Effector memory CD8-positive, alpha-beta T cell (primary cell): Measurements from ENCODE around the gene STIM2.

Experiments
- ATAC-seq: fragments of 150-1000 bp; cut with Tn5 transposase; replicated peaks from 2 replicates; pipeline ENCODE4 v1.10.0; 2021; ENCODE audit warnings: mild to moderate bottlenecking, moderate library complexity
- DNase-seq, 3 experiments: peaks; one replicate each; pipeline ENCODE4 v3.0.0; 2021
- H3K27ac Mint-ChIP-seq, 2 donors: one replicate each; pipeline ENCODE4 v1.8.0; 2022; ENCODE audit warnings: mild to moderate bottlenecking in 2 of 2, mixed read lengths in 2 of 2, moderate library complexity in 2 of 2
- H3K27me3 Mint-ChIP-seq, 2 donors: one replicate each; pipeline ENCODE4 v1.8.0; 2022; ENCODE audit warnings: mixed read lengths in 2 of 2
- H3K36me3 Mint-ChIP-seq: one replicate; pipeline ENCODE4 v1.8.0; 2022; ENCODE audit warnings: mild to moderate bottlenecking, moderate library complexity, mixed read lengths; ENCODE audit not compliant: insufficient read depth
- H3K4me1 Mint-ChIP-seq, 2 donors: one replicate each; pipeline ENCODE4 v1.8.0; 2022; ENCODE audit warnings: low read depth in 2 of 2, mixed read lengths in 2 of 2
- H3K4me3 Mint-ChIP-seq, 2 donors: one replicate each; pipeline ENCODE4 v1.8.0; 2022; ENCODE audit warnings: mild to moderate bottlenecking in 2 of 2, mixed read lengths in 2 of 2, moderate library complexity in 2 of 2
- H3K9me3 Mint-ChIP-seq, 2 donors: one replicate each; pipeline ENCODE4 v1.8.0; 2022; ENCODE audit warnings: mixed read lengths in 2 of 2

STIM2 gene

DNA sequence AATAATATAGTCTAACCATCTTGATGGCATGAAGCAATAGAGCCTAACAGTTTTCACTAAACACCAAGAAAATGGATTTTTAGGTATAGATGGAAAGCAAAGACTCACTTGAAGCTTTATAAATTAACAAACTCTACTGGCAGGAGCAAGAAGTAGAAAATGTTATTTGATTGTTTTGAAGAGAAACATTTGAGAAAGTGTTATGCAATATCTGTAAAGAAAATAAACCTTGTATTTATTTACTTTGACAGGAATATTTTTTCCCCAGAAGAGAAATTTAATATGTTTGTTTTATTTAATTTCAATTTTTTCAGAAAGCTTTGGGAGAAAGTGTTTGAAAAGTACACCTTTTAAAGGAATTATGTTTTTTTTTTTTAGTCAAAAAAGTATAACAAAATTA is 139.0 kb downstream of the STIM2 start:
- ATAC-seq (no peak), DNase-seq (no peak)
- no peaks in the 10 kb centered on the region for H3K27me3 Mint-ChIP-seq
- H3K4me3 Mint-ChIP-seq = no peak overlapping the region
- peaks cover 15 to 21% of the 10 kb centered on the region in 2 donors for H3K4me1 Mint-ChIP-seq
- H3K27ac Mint-ChIP-seq = peak overlapping the region in 1 of 2 donors; percentile 50
- H3K9me3 Mint-ChIP-seq = no peaks in the 10 kb centered on the region
- H3K36me3 Mint-ChIP-seq = peaks cover 24% of the 10 kb centered on the region

DNA sequence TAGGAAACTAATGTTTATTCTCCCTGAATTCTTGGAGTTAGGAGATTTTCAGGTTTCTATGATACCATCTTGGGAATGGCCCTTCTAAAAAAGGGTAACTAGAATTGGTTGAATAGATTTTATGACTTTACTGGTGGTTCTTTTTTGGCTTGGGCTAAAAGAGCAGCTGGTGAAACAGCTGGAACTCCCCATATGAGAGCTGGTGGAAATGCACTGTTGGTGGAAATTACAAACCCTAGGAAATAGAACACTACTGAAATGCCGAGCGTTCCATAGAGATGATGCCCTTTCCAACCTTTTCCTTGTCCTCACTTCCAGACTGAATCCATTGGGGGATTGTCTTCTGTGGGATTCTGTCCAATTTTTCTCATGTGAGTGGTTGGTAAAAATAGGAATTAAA is 139.5 kb downstream of the STIM2 start:
- Mint-ChIP-seq H3K27ac (no peak overlapping the region), H3K4me1 (peaks cover 15 to 21% of the 10 kb centered on the region in 2 donors)

DNA sequence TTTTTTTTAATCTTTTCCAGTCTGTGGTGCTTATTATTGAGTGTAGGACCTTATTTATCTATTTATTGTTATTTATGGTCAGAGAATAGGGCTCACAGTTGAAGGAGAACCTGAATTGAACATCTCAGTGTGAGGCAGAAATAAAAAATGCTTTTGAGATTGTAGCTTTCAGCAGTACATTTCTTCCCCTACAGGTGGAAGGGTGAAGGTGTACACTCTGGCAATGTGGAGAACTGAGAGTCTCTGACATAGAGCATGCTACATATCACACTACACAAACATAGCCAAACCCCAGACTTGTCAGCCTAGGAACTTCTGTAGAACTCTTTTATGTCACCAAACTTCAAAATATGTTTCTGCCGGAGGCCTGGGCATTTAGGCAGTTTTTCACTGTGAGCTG is 140.2 kb downstream of the STIM2 start:
- peak overlapping the region; percentile 8 to 71 for H3K27ac Mint-ChIP-seq
- peak in 1 of 3 experiments; percentile 6 for DNase-seq
- peak; percentile 81 for ATAC-seq
- peaks cover 15 to 21% of the 10 kb centered on the region in 2 donors for H3K4me1 Mint-ChIP-seq
- no peaks in the 10 kb centered on the region for H3K27me3 Mint-ChIP-seq
- H3K4me3 Mint-ChIP-seq = no peak overlapping the region
- peaks cover 24% of the 10 kb centered on the region for H3K36me3 Mint-ChIP-seq
- no peaks in the 10 kb centered on the region for H3K9me3 Mint-ChIP-seq

More for the DNA sequence above, 139.5 kb downstream of the STIM2 start:
- Mint-ChIP-seq H3K9me3 (no peaks in the 10 kb centered on the region), H3K36me3 (peaks cover 24% of the 10 kb centered on the region), H3K27me3 (no peaks in the 10 kb centered on the region), H3K4me3 (no peak overlapping the region)
- DNase-seq = no peak
- no peak for ATAC-seq

DNA sequence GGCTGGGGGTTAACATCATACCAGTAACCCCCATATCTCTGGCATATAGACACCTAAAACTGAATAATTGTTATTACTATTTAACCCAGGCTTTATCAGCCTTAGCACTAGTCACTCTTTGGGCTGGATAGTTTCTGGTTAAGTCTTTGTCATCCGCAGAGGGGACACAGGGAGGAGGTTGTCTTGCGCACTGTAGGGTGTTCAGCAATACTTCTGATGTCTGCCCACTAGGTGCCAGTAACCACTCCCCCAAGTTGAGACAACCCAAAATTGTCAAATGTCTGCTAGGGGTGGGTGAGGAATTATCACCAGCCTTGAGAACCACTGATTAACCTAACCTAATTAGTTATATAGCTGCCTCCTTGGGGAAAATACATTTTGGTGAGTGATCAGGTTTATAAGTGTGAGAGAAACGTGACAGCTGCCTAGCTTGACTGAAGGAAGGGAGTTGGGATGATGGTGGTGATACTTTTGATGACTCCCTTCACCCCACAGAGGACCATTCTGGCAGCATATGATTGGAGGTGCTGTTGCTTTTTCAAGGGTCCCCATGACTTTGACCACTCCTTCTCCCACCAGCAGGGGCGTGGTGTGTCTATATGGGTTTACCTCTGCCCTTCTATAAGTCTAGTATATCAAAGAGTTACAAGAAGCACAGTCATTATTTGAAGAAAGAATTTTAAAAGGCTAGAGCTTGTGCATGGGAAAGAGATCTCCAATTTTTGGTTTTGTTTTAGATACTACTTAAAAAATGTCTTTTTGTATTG is 140.9 kb downstream of the STIM2 start:
- no peaks in the 10 kb centered on the region for H3K9me3 Mint-ChIP-seq
- peaks cover 15 to 24% of the 10 kb centered on the region in 2 donors for H3K4me1 Mint-ChIP-seq
- DNase-seq (no peak), ATAC-seq (no peak)
- no peak overlapping the region for H3K4me3 Mint-ChIP-seq
- no peaks in the 10 kb centered on the region for H3K27me3 Mint-ChIP-seq
- H3K36me3 Mint-ChIP-seq = peaks cover 24% of the 10 kb centered on the region
- peak overlapping the region; percentile 8 to 71 for H3K27ac Mint-ChIP-seq

DNA sequence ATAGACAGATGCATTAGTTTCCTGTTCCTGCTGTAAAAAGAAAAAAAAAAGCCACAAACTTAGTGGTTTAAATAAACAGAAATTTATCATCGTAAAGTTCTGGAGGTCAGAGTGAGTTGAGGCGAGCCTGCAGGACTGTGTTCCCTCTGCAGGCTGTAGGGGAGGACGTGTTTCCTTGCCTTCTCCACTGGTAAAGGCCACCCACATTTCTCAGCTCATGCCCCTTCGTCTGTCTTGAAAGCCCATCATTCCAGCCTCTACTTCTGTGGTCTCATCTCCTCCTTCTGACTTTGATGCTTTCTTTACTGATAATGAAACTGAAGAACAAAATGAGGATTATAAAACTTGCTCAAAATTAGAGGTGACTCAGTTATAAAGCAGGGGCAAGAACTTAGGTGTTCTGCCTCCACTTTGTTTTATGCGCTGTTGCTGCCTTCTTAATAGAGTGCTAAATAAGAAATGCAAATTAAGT is 143.0 kb downstream of the STIM2 start:
- peak overlapping the region; percentile 63 to 64 for H3K4me3 Mint-ChIP-seq
- H3K36me3 Mint-ChIP-seq = peaks cover 22% of the 10 kb centered on the region

DNA sequence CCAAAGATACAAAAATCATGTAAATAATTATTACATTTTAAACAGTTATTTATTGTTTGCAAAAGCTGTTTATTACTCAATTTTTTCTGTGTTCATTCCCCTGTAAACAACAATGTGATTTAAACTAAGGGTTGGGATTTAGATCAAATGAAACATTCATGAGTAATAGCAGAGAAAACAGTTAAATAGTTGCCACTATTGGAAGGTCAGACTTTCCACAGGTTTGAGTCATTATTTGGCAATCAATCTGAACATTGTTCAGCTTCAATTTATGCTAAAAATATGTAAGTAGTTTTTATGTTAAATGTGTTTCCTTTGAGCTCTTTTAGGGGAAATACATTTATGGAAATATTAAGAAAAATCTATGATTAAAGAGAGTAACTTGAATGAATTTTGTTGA is 144.9 kb downstream of the STIM2 start:
- DNase-seq = no peak
- no peak for ATAC-seq
- H3K4me1 Mint-ChIP-seq = peaks cover 15 to 21% of the 10 kb centered on the region in 2 donors
- H3K36me3 Mint-ChIP-seq = peaks cover 34% of the 10 kb centered on the region
- no peak overlapping the region for H3K27ac Mint-ChIP-seq
- no peaks in the 10 kb centered on the region for H3K9me3 Mint-ChIP-seq
- H3K27me3 Mint-ChIP-seq = no peaks in the 10 kb centered on the region
- H3K4me3 Mint-ChIP-seq = no peak overlapping the region

More for the DNA sequence above, 143.0 kb downstream of the STIM2 start:
- Mint-ChIP-seq H3K27me3 (no peaks in the 10 kb centered on the region), H3K4me1 (peaks cover 15 to 21% of the 10 kb centered on the region in 2 donors), H3K9me3 (no peaks in the 10 kb centered on the region), H3K27ac (peak overlapping the region; percentile 87 to 90)
- ATAC-seq (peak; percentile 67), DNase-seq (no peak)

DNA sequence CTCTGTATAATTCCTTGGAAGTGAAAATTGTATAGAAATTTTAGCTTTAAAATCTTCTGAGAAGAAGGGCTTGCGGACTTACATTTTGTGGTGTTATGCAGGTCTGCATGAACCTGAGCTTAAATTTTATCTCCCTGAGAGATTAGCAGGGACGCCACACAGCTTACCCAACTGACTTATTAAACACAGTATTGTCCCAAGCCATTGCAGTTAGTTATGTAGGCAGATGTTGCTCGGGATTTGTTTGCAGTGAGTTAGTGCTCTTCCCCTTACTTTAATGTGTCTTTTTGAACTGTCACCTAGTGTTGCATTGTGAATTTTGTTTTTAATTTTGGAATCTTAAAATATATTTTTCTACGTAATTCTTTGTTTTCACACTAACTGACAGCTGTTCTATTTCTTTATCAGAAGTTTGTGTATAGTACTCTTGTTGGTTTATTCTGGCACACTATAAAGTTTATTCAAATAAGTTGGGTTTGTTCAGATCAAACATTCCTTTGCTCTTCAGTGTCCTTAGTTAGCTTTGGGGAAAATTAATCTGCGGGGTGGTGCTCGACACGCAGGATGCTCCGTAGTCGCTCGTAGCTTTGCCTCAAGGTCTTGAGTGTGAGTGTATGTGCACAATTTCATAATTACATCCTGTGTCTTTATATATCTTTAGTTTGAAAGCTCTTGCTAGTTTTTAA is 145.4 kb downstream of the STIM2 start:
- Mint-ChIP-seq H3K9me3 (no peaks in the 10 kb centered on the region), H3K27me3 (no peaks in the 10 kb centered on the region), H3K4me1 (peaks cover 15 to 21% of the 10 kb centered on the region in 2 donors), H3K36me3 (peaks cover 34% of the 10 kb centered on the region), H3K27ac (peak overlapping the region in 1 of 2 donors; percentile 39), H3K4me3 (no peak overlapping the region)
- ATAC-seq = no peak
- DNase-seq = no peak

DNA sequence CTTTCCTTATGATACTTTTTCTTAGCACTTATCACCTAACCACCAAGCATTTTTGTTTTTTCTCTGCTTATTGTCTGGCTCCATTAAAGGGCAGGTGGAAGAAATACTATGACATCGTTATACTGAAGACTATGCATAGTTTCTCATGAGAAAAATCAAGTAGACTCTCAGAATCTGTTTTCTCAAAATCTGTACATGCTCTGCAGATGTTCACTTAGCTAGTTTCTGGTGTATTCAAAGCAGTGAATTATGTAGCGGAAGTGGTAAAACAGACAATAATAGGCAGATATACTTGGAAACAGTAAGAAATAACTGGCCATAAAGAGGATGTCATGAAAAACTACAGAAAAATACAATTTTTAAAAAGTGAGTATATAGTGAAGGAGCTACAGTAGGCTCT is 146.0 kb downstream of the STIM2 start:
- no peaks in the 10 kb centered on the region for H3K9me3 Mint-ChIP-seq
- ATAC-seq = no peak
- no peak for DNase-seq
- H3K4me1 Mint-ChIP-seq = peaks cover 15 to 21% of the 10 kb centered on the region in 2 donors
- peaks cover 30% of the 10 kb centered on the region for H3K36me3 Mint-ChIP-seq
- H3K27ac Mint-ChIP-seq = peak overlapping the region in 1 of 2 donors; percentile 39
- no peak overlapping the region for H3K4me3 Mint-ChIP-seq
- no peaks in the 10 kb centered on the region for H3K27me3 Mint-ChIP-seq

DNA sequence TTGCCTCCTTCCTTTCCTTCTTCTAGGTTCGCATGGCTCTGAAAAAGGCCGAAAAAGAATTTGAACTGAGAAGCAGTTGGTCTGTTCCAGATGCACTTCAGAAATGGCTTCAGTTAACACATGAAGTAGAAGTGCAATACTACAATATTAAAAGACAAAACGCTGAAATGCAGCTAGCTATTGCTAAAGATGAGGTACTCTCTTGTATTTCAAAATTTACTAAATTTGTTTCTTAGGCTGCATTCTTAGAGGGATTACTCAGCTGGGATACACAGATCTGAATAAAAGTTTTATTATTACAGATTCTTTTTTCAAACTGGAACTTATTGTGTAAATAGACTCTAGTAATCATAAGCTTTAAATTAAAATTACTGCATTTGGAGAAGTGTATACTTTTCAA is 146.9 kb downstream of the STIM2 start:
- DNase-seq = no peak
- Mint-ChIP-seq H3K4me1 (peaks cover 13 to 21% of the 10 kb centered on the region in 2 donors), H3K27me3 (no peaks in the 10 kb centered on the region), H3K36me3 (peaks cover 23% of the 10 kb centered on the region), H3K27ac (peak overlapping the region; percentile 39 to 70), H3K9me3 (no peaks in the 10 kb centered on the region), H3K4me3 (no peak overlapping the region)
- ATAC-seq = no peak

DNA sequence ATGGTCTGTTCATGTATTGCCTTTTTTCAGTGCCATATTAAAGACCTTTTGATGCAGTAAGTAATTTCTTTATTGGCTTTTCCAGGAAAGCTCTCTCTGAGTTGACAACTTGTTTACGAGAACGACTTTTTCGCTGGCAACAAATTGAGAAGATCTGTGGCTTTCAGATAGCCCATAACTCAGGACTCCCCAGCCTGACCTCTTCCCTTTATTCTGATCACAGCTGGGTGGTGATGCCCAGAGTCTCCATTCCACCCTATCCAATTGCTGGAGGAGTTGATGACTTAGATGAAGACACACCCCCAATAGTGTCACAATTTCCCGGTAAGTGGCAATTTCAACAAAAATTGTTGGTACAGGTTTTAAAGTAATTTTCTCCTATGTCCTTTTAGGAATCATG is 148.0 kb downstream of the STIM2 start:
- DNase-seq (no peak), ATAC-seq (no peak)
- Mint-ChIP-seq H3K4me3 (no peak overlapping the region), H3K27ac (no peak overlapping the region), H3K9me3 (no peaks in the 10 kb centered on the region), H3K27me3 (no peaks in the 10 kb centered on the region), H3K4me1 (peaks cover 8 to 14% of the 10 kb centered on the region in 2 donors), H3K36me3 (peaks cover 18% of the 10 kb centered on the region)

DNA sequence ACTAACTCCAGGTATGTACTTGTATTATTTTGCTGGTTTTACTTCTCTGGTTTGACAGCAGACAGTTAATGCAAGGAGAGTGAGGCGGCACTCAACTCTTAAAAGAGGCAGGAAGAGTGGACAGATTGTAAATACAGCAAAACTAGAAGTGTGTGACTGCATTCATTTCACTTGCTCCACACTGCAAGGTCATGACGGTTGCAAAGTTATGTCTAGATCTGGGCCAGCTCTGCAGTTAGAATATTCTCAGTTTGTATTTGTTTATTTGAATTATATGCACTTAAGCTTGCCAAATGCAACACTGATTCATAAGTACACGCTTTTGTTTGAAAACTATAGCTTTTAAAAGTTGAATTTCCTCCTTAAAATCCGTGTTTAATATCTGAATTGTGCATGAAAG is 148.9 kb downstream of the STIM2 start:
- Mint-ChIP-seq H3K4me1 (peaks cover under 1 to 6% of the 10 kb centered on the region in 2 donors), H3K9me3 (no peaks in the 10 kb centered on the region), H3K27ac (peak overlapping the region in 1 of 2 donors; percentile 72), H3K27me3 (no peaks in the 10 kb centered on the region), H3K36me3 (peaks cover 19% of the 10 kb centered on the region), H3K4me3 (no peak overlapping the region)
- DNase-seq (no peak), ATAC-seq (no peak)

DNA sequence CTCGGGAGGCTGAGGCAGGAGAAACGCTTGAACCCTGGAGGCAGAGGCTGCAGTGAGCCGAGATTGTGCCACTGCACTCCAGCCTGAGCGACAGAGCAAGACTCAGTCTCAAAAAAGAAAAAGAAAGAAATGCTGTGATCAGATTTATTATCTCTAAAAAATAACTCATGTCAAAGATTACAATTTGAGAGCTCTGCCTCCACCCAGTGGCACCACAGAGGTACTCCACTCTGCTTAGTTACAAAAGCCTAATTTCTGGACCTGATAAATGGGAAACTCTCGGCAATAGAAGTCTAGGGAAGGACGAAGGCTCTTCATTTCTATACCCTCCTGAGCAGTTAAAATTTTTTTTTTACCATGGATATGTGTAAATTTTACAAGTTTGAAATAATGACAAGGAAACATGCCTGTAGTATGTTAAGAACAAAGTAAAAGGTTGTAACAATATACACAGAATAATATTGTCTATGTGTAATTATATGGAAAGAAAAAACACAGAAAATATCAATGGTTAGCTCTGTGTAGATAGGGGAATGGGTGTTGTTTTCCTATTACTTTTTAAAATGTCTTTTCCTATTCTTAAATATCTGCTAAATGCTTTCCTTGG is 149.8 kb downstream of the STIM2 start:
- peaks cover 3 to 8% of the 10 kb centered on the region in 2 donors for H3K4me1 Mint-ChIP-seq
- H3K27me3 Mint-ChIP-seq = no peaks in the 10 kb centered on the region
- H3K4me3 Mint-ChIP-seq = no peak overlapping the region
- peaks cover 21% of the 10 kb centered on the region for H3K36me3 Mint-ChIP-seq
- DNase-seq = peak; percentile 49 to 58 (median 52)
- no peaks in the 10 kb centered on the region for H3K9me3 Mint-ChIP-seq
- peak; percentile 82 for ATAC-seq
- H3K27ac Mint-ChIP-seq = peak overlapping the region; percentile 31 to 72

DNA sequence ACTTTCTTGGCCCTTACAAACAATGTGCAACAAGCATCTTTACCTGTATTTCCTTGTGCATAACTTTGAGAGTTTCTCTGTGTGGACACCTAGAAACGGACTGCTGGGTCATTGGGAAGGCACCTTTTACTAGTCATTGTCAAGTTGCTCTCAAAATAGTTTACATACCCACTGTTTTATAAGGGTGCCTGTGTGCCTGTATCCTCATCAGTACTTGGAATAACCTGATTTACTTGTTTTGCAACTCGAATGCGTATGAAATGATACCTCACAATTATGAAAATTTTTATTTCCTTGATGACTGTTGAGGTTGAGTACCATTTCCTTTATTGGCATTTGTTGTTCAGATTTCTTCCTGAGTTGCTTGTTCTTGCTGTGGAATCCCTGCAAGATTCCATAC is 150.8 kb downstream of the STIM2 start:
- ATAC-seq = no peak
- peak overlapping the region in 1 of 2 donors; percentile 49 for H3K27ac Mint-ChIP-seq
- H3K4me3 Mint-ChIP-seq = no peak overlapping the region
- H3K36me3 Mint-ChIP-seq = peaks cover 21% of the 10 kb centered on the region
- no peak for DNase-seq
- peaks cover 3 to 7% of the 10 kb centered on the region in 2 donors for H3K4me1 Mint-ChIP-seq
- no peaks in the 10 kb centered on the region for H3K27me3 Mint-ChIP-seq
- no peaks in the 10 kb centered on the region for H3K9me3 Mint-ChIP-seq
